SH-SY5Y (cell line): ENCODE data around the gene LRRC27.

ENCODE experiments used
- GATA2 ChIP-seq: IDR thresholded peaks from 2 replicates; pipeline ENCODE4 v1.6.1; 2011; ENCODE audit warnings: mild to moderate bottlenecking, low read depth, low read length
- GATA3 ChIP-seq: IDR thresholded peaks from 2 replicates; pipeline ENCODE4 v1.6.1; 2011; ENCODE audit warnings: low read depth, mild to moderate bottlenecking, low read length, moderate library complexity

DNA sequence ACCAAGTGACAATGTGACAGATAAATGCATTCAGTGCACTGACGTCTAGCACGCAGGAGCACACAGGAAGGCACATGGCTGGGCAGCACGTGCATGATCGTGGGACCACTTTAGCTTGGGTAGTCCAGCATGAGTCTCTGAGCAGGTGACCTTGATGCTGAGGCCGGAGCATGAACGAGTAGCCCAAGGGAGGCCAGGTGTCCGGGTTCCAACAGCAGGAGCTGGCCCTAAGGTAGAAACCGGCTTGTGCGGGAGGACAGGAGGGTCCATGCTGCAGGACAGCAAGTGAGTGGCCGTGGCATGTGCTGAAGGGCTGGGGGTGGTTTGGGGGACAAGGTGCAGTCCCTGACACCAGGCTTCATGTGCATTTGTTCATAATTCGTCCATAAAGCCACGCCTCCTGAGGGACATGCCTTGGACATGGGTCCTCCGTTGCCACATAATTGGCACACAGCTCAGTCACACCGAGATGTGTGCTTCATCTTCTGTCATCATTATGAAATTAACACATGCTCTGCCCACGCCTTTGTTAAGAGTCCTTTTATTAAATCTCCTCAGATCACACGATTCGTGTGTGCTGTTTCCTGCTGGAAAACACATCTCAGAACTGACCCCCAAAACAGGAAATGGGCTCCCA lies 21.2 kb upstream of the LRRC27 start:
- TF ChIP-seq GATA2 (no peak), GATA3 (no peak)
